ENCODE results near the gene ULK1.

Gene ULK1

DNA sequence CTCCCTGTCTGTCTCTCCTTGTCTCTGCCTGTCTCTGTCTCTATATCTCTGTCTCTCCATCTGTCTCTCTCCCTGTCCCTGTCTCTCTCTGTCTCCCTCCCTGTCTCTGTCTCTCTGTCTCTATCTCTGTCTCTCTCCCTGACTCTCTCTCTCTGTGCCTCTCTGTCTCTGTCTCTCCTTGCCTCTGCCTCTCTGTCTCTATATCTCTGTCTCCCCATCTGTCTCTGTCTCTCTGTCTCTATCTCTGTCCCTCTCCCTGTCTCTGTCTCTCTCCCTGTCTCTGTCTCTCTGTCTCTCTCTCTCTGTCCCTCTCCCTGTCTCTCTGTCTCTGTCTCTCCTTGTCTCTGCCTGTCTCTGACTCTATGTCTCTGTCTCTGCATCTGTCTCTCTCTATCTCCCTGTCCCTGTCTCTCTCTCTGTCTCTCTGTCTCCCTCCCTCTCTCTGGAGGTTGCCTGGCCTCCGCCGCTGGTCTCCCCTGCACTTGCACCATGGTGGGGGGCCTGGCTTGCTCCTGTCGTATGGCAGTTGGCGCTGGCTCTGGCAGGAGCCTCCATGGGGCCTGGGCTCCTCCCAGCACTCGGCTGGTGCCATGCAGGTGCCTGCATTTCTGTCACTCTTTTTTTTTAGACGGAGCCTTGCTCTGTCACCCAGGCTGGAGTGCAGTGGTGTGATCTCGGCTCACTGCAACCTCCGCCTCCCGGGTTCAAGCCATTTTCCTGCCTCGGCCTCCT, 37.9 kb upstream of the ULK1 start:
- TF ChIP-seq RAD21 (IDR thresholded peaks at IDR 0.05; ENCODE audit: low read depth) (no peak), CEBPB (IDR thresholded peaks at IDR 0.05) (no peak), EP300 (IDR thresholded peaks at IDR 0.05; ENCODE audit: borderline replicate concordance) (no peak), FOXM1 (IDR thresholded peaks at IDR 0.05; ENCODE audit: borderline replicate concordance, low read depth) (no peak), TEAD4 (IDR thresholded peaks at IDR 0.05) (no peak)
- TF ChIP-seq, protein P1, sequence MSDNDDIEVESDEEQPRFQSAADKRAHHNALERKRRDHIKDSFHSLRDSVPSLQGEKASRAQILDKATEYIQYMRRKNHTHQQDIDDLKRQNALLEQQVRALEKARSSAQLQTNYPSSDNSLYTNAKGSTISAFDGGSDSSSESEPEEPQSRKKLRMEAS (IDR thresholded peaks at IDR 0.05) = no peak

DNA sequence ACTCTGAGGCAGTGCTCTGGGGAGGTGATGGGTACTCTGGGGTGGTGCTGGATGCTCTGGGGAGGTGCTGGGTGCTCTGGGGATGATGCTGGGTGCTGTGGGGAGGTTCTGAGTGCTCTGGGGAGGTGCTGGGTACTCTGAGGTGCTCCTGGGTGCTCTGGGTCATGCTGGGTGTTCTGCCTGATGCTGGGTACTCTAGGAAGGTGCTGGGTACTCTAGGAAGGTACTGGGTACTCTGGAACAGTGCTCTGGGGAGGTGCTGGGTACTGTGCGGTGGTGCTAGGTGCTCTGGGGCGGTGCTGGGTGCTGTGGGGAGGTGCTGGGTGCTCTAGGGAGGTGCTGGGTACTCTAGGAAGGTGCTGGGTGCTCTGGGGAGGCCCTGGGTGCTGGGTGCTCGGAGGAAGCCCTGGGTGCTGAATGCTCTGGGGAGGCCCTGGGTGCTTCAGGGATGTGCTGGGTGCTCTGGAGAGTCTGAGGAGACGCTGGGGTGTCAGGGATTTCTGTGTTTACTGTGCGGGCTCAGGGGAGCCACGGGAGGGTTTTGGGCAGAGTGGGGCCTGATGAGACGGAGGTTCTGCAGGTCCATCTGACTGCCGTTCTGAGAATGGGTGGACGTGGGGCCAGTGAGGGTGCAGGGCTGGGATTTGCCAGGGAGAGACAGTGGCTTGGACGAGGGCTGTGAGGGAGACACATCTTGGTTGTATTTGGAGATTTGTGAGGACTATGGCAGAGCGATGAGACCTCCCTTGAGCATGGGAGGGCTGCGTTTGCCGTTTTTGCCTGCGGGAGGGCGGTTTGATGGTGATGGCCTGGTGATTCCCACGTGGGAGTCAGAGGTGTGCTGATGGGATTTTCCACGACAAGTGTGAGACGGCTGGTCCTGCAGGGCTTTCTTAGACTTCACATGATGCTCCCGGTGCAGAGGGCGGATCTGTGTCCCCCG, 36.2 kb upstream of the ULK1 start:
- TF ChIP-seq CEBPB (IDR thresholded peaks at IDR 0.05) = no peak

DNA sequence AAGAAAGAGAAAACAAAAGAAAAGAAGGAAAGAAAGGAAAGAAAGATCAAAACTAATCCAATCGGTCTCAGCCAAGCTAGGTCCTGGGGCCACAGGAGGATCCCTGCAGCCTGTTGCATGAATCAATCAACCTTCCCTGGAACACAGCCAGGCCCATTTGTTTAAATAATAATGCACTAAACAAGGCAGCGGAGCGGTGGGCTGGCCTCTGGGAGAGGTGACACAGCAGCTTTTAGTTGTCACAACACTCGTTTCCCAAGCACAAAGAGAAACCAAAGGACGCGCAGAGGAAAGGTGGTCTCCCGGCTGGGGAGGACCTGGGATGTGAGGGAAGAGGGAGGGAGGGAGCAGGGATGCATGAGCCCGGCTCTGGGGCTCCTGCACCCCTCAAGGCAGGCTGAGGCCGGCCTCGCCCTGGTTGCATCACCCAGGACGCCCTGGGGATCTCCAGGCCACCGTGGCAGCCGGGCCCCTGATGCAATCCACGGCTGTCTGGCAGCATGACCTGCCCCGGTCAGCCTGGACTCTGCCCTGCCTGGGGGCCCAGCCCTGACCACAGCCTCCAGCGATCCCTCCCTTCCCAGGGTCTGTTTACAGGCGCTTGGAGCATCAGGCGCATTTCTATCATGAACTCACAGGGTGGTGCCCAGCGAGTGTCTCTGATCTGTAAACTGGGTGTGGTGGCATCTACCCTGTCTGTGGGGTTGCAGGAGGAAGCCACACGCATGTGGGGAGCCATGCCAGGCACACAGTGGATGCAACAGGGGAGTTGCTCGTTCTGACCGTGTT, 33.8 kb upstream of the ULK1 start:
- no peak for TF ChIP-seq FOXM1 (IDR thresholded peaks at IDR 0.05; ENCODE audit: borderline replicate concordance, low read depth)
- TF ChIP-seq NFIC (IDR thresholded peaks at IDR 0.05) = peak; percentile 76
- TF ChIP-seq TCF12 (IDR thresholded peaks at IDR 0.05; ENCODE audit: low read depth) = peak; percentile 40; the same call in 1 of the 2 replicates
- peak; percentile 89 for TF ChIP-seq CEBPB (IDR thresholded peaks at IDR 0.05)
- TF ChIP-seq EP300 (IDR thresholded peaks at IDR 0.05; ENCODE audit: borderline replicate concordance) = peak; percentile 67; the same call in 1 of the 2 replicates
- TF ChIP-seq, protein P1 (IDR thresholded peaks at IDR 0.05) = peak; percentile 30; the same call in 1 of the 2 replicates
- TF ChIP-seq YY1 (IDR thresholded peaks at IDR 0.05; ENCODE audit: low read depth) = no peak

DNA sequence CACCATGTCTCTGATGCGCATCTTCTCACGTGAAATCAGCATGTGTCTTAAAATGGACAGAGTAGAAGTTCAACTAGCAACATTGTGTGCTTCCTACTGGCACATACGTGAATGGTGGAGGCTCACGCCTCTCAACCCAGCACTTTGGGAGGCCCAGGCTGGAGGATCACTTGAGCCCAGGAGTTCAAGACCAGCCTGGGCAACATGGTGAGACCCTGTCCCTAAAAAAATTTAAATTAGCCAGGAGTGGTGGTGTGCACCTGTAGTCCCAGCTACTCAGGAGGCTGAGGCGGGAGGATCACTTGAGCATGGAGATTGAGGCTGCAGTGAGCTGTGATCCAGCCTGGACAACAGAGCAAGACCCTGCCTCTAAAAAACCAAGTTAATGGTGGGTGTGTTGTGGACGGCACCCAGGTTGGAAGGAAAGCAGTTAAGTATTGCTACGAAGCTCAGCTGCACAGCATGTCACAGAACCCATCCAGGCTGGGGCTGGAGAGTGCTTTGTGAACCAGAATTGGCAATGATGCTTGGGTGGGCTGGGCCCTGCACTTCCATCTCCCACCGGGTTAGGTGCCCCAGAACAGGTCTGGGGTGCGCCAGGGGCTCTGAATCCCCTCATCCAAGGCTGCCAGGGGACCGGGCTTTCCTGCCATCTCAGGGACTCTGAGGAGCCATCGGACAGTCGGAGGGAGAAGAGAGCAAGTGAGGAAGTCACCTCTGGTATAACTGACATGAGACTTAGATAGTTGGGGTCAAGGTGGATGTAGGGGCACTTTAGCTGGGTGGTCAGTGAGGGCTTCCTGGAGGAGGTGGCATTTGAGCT, 33.0 kb upstream of the ULK1 start:
- TF ChIP-seq, protein P1 (IDR thresholded peaks at IDR 0.05) = no peak
- TF ChIP-seq EGR1 (IDR thresholded peaks at IDR 0.05) (no peak), YY1 (IDR thresholded peaks at IDR 0.05; ENCODE audit: low read depth) (no peak), TAF1 (IDR thresholded peaks at IDR 0.05; ENCODE audit: low read depth) (no peak), TCF12 (IDR thresholded peaks at IDR 0.05; ENCODE audit: low read depth) (no peak), TEAD4 (IDR thresholded peaks at IDR 0.05) (no peak), CEBPB (IDR thresholded peaks at IDR 0.05) (no peak), RAD21 (IDR thresholded peaks at IDR 0.05; ENCODE audit: low read depth) (no peak), EP300 (IDR thresholded peaks at IDR 0.05; ENCODE audit: borderline replicate concordance) (no peak), NFIC (IDR thresholded peaks at IDR 0.05) (no peak), ZBTB7A (IDR thresholded peaks at IDR 0.05; ENCODE audit: low read depth) (no peak), FOXM1 (IDR thresholded peaks at IDR 0.05; ENCODE audit: borderline replicate concordance, low read depth) (no peak)
- TF ChIP-seq, protein P2, sequence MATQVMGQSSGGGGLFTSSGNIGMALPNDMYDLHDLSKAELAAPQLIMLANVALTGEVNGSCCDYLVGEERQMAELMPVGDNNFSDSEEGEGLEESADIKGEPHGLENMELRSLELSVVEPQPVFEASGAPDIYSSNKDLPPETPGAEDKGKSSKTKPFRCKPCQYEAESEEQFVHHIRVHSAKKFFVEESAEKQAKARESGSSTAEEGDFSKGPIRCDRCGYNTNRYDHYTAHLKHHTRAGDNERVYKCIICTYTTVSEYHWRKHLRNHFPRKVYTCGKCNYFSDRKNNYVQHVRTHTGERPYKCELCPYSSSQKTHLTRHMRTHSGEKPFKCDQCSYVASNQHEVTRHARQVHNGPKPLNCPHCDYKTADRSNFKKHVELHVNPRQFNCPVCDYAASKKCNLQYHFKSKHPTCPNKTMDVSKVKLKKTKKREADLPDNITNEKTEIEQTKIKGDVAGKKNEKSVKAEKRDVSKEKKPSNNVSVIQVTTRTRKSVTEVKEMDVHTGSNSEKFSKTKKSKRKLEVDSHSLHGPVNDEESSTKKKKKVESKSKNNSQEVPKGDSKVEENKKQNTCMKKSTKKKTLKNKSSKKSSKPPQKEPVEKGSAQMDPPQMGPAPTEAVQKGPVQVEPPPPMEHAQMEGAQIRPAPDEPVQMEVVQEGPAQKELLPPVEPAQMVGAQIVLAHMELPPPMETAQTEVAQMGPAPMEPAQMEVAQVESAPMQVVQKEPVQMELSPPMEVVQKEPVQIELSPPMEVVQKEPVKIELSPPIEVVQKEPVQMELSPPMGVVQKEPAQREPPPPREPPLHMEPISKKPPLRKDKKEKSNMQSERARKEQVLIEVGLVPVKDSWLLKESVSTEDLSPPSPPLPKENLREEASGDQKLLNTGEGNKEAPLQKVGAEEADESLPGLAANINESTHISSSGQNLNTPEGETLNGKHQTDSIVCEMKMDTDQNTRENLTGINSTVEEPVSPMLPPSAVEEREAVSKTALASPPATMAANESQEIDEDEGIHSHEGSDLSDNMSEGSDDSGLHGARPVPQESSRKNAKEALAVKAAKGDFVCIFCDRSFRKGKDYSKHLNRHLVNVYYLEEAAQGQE (IDR thresholded peaks at IDR 0.05; ENCODE audit: low read depth) = no peak

DNA sequence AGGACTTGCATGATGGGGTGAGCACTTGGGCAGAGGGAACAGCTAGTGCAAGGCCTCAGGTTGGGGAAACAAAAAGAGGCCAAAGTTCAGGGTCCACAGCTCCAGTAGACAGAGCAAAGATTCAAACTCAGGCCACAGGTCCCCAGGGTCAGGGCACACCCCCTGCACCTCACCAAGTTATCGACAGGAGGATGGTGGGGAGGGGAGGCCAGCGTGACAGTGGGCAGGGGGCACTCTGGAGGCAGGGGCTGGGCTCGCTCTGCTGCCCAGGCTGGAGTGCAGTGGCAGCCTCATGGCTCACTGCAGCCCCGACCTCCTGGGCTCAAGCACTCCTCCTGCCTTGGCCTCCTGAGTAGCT, 32.4 kb upstream of the ULK1 start:
- TF ChIP-seq RAD21 (IDR thresholded peaks at IDR 0.05; ENCODE audit: low read depth) (no peak), CEBPB (IDR thresholded peaks at IDR 0.05) (no peak), TCF12 (IDR thresholded peaks at IDR 0.05; ENCODE audit: low read depth) (no peak), TAF1 (IDR thresholded peaks at IDR 0.05; ENCODE audit: low read depth) (no peak), CREB1 (IDR thresholded peaks at IDR 0.05; ENCODE audit: low read depth) (no peak), EGR1 (IDR thresholded peaks at IDR 0.05) (no peak), ZBTB7A (IDR thresholded peaks at IDR 0.05; ENCODE audit: low read depth) (no peak), TEAD4 (IDR thresholded peaks at IDR 0.05) (no peak)
- TF ChIP-seq, protein P3, sequence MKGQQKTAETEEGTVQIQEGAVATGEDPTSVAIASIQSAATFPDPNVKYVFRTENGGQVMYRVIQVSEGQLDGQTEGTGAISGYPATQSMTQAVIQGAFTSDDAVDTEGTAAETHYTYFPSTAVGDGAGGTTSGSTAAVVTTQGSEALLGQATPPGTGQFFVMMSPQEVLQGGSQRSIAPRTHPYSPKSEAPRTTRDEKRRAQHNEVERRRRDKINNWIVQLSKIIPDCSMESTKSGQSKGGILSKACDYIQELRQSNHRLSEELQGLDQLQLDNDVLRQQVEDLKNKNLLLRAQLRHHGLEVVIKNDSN (IDR thresholded peaks at IDR 0.05) = no peak
- TF ChIP-seq, protein P2 (IDR thresholded peaks at IDR 0.05; ENCODE audit: low read depth) = no peak
